GM19324 (cell line): ENCODE results near the gene PRKAR2B.
"Not testable (repeated sequence)": the region's sequence is repeated elsewhere in the genome, so short reads cannot be mapped to it uniquely, and the experiment has no call there.

ENCODE experiments used
- ATAC-seq: cut with Tn5 transposase; IDR thresholded peaks from one replicate; pipeline ENCODE4 v1.9.1; 2021; ENCODE audit warnings: mild to moderate bottlenecking, moderate library complexity; ENCODE audit not compliant: unreplicated experiment, low FRiP score

The PRKAR2B gene

DNA sequence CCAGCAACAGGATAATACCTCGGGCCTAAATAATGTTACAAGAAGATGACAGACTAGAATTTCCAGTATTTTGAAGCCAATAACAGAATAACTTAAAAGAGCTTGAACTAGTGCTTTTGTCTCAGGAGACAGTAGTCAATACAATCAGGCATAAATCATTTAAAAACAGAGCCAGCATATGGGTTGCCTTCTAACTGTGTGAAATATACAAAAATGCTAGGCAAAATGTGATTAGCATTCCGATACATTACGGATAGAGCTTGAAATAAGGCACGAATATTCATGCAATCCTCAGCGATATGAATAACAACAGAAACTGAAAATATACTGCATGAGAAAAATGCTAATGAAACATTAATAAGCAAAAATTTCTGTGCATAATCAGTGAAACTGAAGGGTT is 18.3 kb upstream of the PRKAR2B start:
- no peak for ATAC-seq

DNA sequence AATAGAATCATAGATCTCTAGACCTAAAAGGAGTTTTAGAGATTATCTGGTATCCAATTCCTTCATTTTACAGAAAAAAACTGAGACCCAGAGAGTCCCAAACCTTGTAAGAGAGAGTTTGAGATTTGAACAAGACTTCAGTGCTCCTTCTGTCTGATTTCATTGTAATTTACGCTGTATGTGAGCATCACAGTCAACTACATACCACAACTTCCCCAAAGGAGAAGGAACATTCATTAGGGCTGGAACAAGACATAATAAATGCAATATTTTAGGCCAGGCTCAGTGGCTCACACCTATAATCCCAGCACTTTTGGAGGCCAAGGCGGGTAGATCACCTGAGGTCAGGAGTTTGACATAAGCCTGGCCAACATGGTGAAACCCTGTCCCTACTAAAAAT is 17.3 kb upstream of the PRKAR2B start:
- no peak for ATAC-seq

- no peak for ATAC-seq
Measured at GRCh38 chr7:107029061-107029763, 15.3 kb upstream of the PRKAR2B start.

- ATAC-seq: no peak
Measured at GRCh38 chr7:107029764-107030286, 14.7 kb upstream of the PRKAR2B start.

GRCh38 chr7:107032050-107032449 is 12.5 kb upstream of the PRKAR2B start:
- no peak for ATAC-seq

DNA sequence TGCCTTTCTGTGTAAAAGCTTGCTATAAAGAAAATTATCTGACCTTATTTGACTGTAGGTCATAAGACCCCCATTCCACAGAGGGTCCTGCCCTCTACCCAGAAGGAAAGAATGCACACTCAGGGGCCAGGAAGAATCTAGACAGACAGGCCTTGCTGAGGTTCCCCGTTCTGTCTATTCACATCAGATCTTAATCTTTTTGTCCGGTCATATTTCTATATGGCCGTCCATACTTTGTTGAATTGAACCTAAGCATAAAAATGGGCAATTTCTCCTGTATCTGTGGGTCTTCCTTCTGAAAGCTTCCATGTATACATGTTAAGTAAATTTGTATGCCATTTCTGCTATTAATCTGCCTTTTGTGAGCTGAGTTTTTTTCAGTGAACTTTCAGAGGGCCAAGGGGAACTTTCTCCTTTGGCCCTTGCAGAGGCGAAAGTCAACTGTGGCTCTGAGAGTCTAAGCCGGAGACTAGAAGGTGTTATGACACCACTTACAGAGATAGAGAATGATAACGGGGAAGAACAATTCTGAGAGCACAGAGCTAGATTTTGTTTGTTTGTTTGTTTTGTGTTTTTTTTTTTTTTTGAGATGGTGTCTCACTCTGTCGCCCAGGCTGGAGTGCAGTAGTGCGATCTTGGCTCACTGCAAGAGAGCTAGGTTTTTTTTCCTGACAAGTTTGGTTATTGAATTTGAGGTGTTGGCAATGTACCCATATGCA is 11.6 kb upstream of the PRKAR2B start:
- no peak for ATAC-seq

DNA sequence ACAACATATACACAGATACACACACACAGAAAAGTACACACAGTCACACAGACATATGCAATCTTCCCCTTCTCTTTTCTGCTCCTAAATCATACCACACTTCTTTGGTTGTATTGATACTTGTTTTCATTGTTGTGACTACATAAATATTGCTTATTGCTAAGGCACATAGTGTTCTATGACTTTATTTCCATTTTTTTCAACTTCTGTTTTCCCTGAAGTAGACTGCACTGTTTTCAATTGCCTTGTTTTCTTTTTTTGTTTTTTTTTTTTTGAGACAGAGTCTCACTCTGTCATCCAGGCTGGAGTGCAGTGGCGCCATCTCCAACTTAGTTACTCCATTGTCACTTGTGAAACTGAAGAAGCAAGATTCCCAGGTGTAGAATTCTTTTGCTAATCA is 10.0 kb upstream of the PRKAR2B start:
- ATAC-seq: no peak

DNA sequence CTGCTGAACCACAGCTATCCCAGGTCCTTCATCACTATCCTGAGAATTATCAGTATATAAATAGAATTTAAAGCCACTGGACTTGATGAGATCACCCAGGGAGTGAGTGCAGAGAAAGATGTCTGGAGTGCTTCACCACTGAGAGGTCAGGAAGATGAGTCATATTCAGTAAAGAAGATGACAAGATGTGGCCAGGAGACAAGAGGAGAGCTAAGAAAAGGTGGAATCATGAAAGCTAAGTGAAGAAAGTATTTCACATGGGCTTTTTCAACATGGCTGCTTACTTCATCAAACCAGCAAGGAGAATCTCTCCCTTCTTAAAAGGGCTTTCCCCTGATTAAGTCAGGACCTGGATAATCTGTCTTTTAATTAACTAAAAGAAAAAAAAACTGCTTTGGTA is 9.1 kb upstream of the PRKAR2B start:
- ATAC-seq: no peak

DNA sequence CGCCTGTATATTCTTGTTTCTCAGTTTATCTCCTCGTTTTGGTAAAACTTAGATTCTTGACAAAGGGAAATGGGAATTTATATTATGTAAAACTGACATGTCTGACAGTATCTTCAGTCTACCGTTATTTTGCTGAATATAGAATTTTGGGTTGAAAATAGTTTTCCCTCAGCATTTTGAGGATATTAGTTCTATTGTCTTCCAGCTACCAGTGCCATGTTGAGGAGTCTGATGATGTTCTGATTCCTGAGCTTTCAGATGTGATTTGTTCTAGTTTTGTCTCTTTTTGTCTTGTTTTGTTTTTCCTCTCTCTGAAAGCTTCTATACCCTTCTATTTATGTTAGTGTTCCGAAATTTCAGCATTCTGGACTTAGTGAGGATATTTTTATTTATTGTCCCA is 8.0 kb upstream of the PRKAR2B start:
- ATAC-seq: no peak

DNA sequence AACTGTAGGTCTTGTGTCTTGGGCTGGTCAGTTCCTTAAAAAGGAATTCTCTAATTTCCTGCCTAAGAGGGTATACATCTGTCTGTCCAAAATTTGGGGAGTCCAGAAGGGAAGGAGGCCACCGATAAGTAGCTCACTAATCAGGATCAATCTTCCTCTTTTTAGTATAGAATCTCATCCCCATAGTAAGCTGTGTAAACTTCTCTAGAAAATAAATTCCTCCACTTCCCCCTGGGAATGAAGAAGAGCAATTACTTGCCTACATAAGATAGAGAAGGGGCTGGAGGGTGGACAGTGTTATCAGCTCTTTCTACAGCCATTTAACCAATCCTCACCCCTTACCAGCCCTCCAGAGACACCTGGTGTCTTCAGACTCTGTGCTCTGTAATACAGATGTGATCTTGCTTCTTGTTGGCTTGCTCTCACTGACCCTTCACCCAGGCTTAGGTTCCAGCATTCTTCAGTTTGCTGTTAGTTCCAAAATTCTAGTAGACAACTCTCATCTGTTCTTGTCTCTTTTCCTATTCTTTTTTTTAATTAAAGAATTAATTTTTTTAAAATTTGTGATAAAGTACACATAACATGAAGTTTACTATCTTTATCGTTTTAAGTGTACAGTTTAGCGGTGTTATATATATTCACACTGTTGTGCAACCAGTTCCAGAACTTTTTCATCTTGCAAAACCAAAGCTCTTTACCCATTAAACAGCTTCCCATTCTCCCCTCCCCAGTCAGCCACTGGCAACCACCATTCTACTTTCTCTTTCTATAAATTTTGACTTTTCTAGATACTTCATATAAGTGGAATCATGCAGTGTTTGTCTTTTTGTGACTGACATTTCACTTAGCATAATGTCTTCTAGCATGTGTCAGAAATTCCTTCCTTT is 6.5 kb upstream of the PRKAR2B start:
- no peak for ATAC-seq

GRCh38 chr7:107039199-107039900 is 5.2 kb upstream of the PRKAR2B start:
- no peak for ATAC-seq

GRCh38 chr7:107041097-107041496 is 3.4 kb upstream of the PRKAR2B start:
- ATAC-seq: no peak

- not testable (repeated sequence) for ATAC-seq
Measured at GRCh38 chr7:107041764-107042163, 2.7 kb upstream of the PRKAR2B start.

DNA sequence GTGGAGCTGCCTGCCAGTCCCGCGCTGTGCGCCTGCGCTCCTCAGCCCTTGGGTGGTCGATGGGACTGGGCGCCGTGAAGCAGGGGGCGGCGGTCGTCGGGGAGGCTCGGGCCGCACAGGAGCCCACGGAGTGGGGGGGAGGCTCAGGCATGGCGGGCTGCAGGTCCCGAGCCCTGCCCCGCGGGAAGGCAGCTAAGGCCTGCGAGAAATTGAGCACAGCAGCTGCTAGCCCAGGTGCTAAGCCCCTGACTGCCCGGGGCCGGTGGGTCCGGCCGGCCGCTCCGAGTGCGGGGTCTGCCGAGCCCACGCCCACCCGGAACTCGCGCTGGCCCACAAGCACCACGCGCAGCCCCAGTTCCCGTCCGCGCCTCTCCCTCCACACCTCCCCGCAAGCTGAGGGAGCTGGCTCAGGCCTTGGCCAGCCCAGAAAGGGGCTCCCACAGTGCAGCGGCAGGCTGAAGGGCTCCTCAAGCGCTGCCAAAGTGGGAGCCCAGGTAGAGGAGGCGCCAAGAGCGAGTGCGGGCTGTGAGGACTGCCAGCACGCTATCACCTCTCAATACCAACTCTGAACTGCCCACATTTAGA is 2.1 kb upstream of the PRKAR2B start:
- not testable (repeated sequence) for ATAC-seq

DNA sequence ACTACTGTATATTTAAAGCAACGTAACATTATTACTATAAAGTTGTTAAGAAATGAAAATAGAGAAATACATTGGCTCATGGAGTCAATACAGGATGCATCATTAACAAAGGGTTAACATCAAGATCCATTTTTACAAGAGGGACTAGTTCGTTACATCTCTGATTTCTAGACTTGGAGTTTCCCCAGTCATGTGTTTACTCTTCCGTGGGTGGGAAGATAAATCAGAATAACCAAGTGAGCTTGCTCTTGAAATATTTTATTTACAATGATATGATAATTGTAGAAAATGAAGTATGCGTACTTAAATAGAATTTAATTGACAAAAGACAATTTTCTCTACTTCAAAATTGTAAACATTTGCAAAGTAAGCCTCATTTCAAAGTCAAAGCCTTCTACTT is 1.0 kb upstream of the PRKAR2B start:
- no peak for ATAC-seq

- no peak for ATAC-seq
Measured at GRCh38 chr7:107043921-107044346, 571 bp upstream of the PRKAR2B start.

- no peak for ATAC-seq
Measured at GRCh38 chr7:107045195-107045960, 873 bp downstream of the PRKAR2B start.

DNA sequence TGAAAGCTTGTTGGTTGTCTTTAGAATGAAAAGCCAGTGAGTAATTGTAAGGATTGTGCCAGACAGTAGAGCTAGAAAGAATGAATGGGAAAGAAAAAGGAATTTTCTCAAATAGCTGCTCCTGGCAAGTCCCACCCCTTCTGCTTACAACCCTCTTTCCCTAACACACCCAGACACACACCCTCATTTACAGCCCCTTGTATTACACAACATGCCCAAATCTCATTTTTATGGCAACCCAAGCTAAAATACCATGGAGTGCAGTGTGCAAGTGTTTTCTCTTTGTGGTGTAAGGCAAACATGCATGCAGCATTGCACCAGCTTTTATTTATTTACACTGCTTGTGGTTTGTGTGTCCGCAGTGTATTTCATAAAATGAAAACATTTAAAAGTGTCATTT is 1.5 kb downstream of the PRKAR2B start:
- no peak for ATAC-seq
